GM12873 (cell line): Measurements from ENCODE around the gene EIPR1.

Source experiments
- CTCF ChIP-seq: IDR thresholded peaks from 2 replicates; pipeline ENCODE4 v1.5.1; 2012; ENCODE audit warnings: low read depth, mild to moderate bottlenecking, moderate library complexity, low read length, control low read depth; ENCODE audit not compliant: insufficient read depth; ENCODE audit errors: missing control alignments

Gene EIPR1

GRCh38 chr2:3254442-3254941 is 123.1 kb downstream of the EIPR1 start:
- TF ChIP-seq CTCF = no peak

GRCh38 chr2:3253913-3254441 is 123.6 kb downstream of the EIPR1 start:
- TF ChIP-seq CTCF = no peak

GRCh38 chr2:3251946-3252345 is 125.7 kb downstream of the EIPR1 start:
- TF ChIP-seq CTCF = no peak

DNA sequence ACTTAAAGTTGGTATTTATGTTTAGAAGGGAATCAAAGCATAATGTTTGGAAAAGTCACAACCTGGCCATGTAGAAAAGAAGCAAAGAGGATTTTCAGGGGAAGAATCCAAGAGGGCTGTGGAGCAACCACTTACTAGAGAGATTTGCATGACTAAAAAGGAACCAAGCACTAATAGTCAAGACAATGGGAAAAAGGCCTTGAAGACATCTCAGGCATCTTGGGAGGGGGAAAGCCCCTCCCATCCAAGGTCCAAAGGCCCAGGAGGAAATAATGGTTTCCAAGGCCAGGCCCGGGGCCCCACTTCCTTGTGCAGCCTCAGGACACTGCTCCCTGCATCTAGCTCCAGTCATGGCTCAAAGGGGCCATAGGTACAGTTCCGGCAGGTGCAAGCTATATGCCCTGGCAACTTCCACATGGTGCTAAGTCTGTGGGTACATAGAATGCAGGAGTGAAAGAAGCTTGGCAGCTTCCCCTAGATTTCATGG is 128.1 kb downstream of the EIPR1 start:
- no peak for TF ChIP-seq CTCF

GRCh38 chr2:3248754-3249475 is 128.7 kb downstream of the EIPR1 start:
- TF ChIP-seq CTCF = no peak

DNA sequence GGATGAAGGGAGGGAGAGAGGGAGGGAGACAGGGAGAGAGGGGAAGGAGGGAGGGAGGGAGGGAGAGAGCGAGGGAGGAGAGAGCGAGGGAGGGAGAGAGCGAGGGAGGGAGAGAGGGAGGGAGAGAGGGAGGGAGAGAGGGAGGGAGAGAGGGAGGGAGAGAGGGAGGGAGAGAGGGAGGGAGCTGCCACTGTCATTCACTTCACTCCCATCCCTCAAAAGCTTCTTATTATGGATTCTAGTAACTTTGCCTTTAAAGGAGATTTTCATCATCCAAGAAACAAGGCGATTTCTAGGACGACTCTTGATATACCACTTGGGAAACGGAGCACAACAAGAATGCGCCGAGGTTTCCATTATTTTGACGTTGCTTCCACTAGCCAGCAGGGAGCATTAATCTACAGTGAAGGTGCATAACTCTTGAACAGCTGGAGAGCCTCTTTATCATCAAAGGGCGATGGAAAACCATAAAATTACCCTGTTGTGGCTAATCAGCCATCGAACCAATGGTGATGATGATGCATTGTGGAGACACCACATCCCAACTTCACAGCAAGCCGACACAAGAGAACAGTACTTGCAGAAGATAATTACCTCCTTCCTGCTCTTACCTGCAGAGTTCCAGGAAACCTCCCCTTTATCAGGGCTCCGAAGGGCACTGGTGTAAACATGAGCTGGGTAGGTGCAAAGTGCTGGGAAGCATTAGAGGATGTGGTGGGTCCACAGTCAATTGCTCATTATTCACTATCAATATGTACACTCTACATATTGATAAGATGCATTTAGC is 130.5 kb downstream of the EIPR1 start:
- no peak for TF ChIP-seq CTCF

GRCh38 chr2:3246406-3246805 is 131.2 kb downstream of the EIPR1 start:
- TF ChIP-seq CTCF = no peak
